ENCODE results near the gene TBXAS1. TPM values are rescaled to one million over a fixed set of nuclear protein-coding genes. Genes with fewer than 3 reads are reported as not detected.

TBXAS1 gene
- total and polyA plus RNA-seq, 2 of the 8 experiments (the other 6 are each of a cell fraction or from before 2014, with no cell fraction given), result 0.86 to 2.1 TPM

DNA sequence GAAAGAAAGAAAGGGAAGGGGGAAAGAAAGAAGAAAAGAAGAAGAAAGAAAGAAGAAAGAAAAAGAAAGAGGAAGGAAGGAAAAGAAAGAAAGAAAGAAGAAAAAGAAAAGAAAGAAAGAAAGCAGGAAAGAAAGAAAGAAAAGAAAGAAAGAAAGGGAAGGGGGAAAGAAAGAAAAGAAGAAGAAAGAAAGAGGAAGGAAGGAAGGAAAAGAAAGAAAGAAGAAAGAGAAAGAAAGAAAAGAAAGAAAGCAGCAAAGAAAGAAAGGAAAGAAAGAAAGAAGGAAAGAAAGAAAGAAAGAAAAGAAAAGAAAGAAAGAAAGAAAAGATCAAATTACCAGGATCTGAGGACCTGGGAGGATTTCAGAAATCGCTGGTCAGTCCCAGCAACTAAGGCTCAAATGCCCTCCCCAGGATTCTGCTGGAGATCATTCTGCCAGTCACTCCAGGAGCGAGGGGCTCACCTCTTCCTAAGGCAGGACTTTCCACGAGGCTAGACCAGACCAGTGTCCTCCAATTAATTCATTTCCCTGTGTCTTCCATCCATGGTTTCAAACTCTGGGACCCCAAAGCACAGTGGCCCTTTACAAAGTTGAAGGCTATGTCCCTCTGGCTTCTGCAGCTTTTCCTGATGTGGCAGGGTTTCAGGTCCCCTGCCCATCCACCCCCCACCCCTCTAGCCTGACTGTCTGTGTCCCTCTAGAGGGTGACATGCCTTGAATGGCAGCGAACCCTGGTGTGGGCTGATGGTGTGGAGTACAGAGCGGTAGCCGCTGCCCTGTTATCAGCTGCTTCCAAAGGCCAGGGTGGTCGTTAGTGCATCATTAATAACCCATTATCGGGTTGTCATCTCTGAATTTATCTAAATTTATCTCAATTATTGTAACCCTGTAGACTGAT, 155.8 kb downstream of the TBXAS1 start:
- WGBS, 2 experiments (ENCODE audit: extremely low coverage in 1 of 2, insufficient coverage in 1 of 2, insufficient read length in 1 of 2, insufficient replicate concordance in 2 of 2, low coverage in 1 of 2, low lambda C conversion rate in 2 of 2, missing lambda C conversion rate in 1 of 2), result 86% methylated on average over 8 of the region's 8 CpGs; no CpG with 5 or more reads in 1 of the 2 experiments
- no peak for FAIRE-seq
- peaks cover 0 to 4% (median 0%) of the 10 kb centered on the region in 4 experiments; a peak in 1 of 7 replicates for H3K4me1 ChIP-seq (replicated peaks in 1 of 4; ENCODE audit: control insufficient read depth in 3 of 4, insufficient read depth in 4 of 4, low read length in 3 of 4)
- no peak overlapping the region for H2BK12ac ChIP-seq (ENCODE audit: low read depth, low read length)
- DNase-seq (ENCODE audit: low read depth in 1 of 2, low spot score in 2 of 2), result no peak
- H2BK15ac ChIP-seq (ENCODE audit: low read length), result no peak overlapping the region
- H2BK120ac ChIP-seq (replicated peaks; ENCODE audit: low read depth, low read length), result no peak overlapping the region
- H3K79me2 ChIP-seq (ENCODE audit: control insufficient read depth in 1 of 2, insufficient read depth in 2 of 2, low read length in 2 of 2), result no peaks in the 10 kb centered on the region
- H2AK5ac ChIP-seq (ENCODE audit: low read depth, low read length), result no peak overlapping the region
- no peaks in the 10 kb centered on the region for H4K20me1 ChIP-seq (replicated peaks in 1 of 2; ENCODE audit: control insufficient read depth in 1 of 2, insufficient read depth in 2 of 2, low read length in 2 of 2)
- no peaks in the 10 kb centered on the region for H3K79me1 ChIP-seq (ENCODE audit: low read depth, low read length)
- H3K4me3 ChIP-seq (ENCODE audit: extremely low read depth in 1 of 4, insufficient read depth in 2 of 4, low read depth in 3 of 4, low read length in 4 of 4), result no peak overlapping the region
- H3K23me2 ChIP-seq (ENCODE audit: low read depth, low read length), result no peaks in the 10 kb centered on the region
- H4K5ac ChIP-seq (ENCODE audit: insufficient read length, low read depth, low read length), result no peak overlapping the region
- no peaks in the 10 kb centered on the region for H3K9me3 ChIP-seq (ENCODE audit: insufficient read depth in 2 of 2, low read depth in 1 of 2, low read length in 1 of 2)
- no peak overlapping the region for H2BK5ac ChIP-seq (ENCODE audit: low read depth, low read length)
- H2AFZ ChIP-seq (ENCODE audit: low read length), result no peak overlapping the region
- H3K27ac ChIP-seq (ENCODE audit: low read depth, low read length), result no peak overlapping the region
- H3K4ac ChIP-seq (replicated peaks; ENCODE audit: insufficient read length, low read depth, low read length), result no peak overlapping the region
- CTCF ChIA-PET (ENCODE audit: partially characterized antibody), result interaction anchor here (0.7 to 2.0 kb wide), 4 partner anchors 11 to 22 kb away, joined by 3 to 10 read pairs (median 3); no protein-coding TSS in a partner anchor
- no peak overlapping the region for H3K23ac ChIP-seq (ENCODE audit: insufficient read length)
- no peak overlapping the region for H3K14ac ChIP-seq (ENCODE audit: insufficient read length)
- POLR2A ChIA-PET (ENCODE audit: partially characterized antibody), result no interaction called here
- no peak overlapping the region for H3K4me2 ChIP-seq (ENCODE audit: insufficient read depth in 1 of 2, low read depth in 2 of 2, low read length in 2 of 2)
- H3K9ac ChIP-seq (replicated peaks in 1 of 4; ENCODE audit: extremely low read depth in 1 of 4, low read depth in 3 of 4, low read length in 3 of 4), result no peak overlapping the region
- H3K56ac ChIP-seq (replicated peaks; ENCODE audit: insufficient read length, low read depth, low read length), result no peak overlapping the region
- H2BK20ac ChIP-seq (ENCODE audit: low read length), result no peak overlapping the region
- peaks cover 0 to 5% (median 0%) of the 10 kb centered on the region in 4 experiments; a peak in 1 of 7 replicates for H3K27me3 ChIP-seq (replicated peaks in 1 of 4; ENCODE audit: control insufficient read depth in 3 of 4, extremely low read depth in 1 of 4, insufficient read depth in 3 of 4, low read length in 3 of 4)
- no peaks in the 10 kb centered on the region for H3K36me3 ChIP-seq (ENCODE audit: control insufficient read depth in 2 of 4, insufficient read depth in 4 of 4, low read length in 3 of 4)
- no peak overlapping the region for H3K18ac ChIP-seq (ENCODE audit: extremely low read depth, low read length)
- no peak overlapping the region for H4K91ac ChIP-seq (replicated peaks; ENCODE audit: insufficient read length, low read length)
- H4K8ac ChIP-seq (ENCODE audit: extremely low read depth, insufficient read depth, low read length), result no peak overlapping the region
- no peak for TF ChIP-seq GABPA (IDR thresholded peaks at IDR 0.05; ENCODE audit: borderline replicate concordance, insufficient read depth, low read length)
- TF ChIP-seq CBX8 (IDR thresholded peaks at IDR 0.05; ENCODE audit: borderline replicate concordance, low read depth, low read length), result no peak
- TF ChIP-seq POLR2A (IDR thresholded peaks at IDR 0.05; ENCODE audit: control extremely low read depth in 1 of 2, low read depth in 2 of 2, low read length in 2 of 2), result no peak
- no peak for TF ChIP-seq HDAC6 (IDR thresholded peaks at IDR 0.05; ENCODE audit: low read depth, low read length)
- TF ChIP-seq NRF1 (IDR thresholded peaks at IDR 0.05; ENCODE audit: low read depth, low read length), result no peak
- no peak for TF ChIP-seq RXRA (IDR thresholded peaks at IDR 0.05; ENCODE audit: insufficient read depth, low read depth, low read length)
- no peak for TF ChIP-seq CTBP2 (IDR thresholded peaks at IDR 0.05; ENCODE audit: borderline replicate concordance, insufficient read depth, insufficient read length, low read length)
- no peak for TF ChIP-seq TEAD4 (IDR thresholded peaks at IDR 0.05; ENCODE audit: low read depth, low read length)
- no peak for TF ChIP-seq SP4 (IDR thresholded peaks at IDR 0.05; ENCODE audit: low read length)
- TF ChIP-seq, protein P1, sequence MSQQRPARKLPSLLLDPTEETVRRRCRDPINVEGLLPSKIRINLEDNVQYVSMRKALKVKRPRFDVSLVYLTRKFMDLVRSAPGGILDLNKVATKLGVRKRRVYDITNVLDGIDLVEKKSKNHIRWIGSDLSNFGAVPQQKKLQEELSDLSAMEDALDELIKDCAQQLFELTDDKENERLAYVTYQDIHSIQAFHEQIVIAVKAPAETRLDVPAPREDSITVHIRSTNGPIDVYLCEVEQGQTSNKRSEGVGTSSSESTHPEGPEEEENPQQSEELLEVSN (IDR thresholded peaks at IDR 0.05), result no peak
- TF ChIP-seq, protein P2, sequence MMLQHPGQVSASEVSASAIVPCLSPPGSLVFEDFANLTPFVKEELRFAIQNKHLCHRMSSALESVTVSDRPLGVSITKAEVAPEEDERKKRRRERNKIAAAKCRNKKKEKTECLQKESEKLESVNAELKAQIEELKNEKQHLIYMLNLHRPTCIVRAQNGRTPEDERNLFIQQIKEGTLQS (IDR thresholded peaks at IDR 0.05; ENCODE audit: insufficient read depth, low read depth, low read length), result no peak

Measured in H1 (cell line).